Measurements from ENCODE around the gene MRC2.

GRCh38 chr17:62674841-62675240 lies 47.4 kb downstream of the MRC2 start:
- TF ChIP-seq EZH2 (IDR thresholded peaks at IDR 0.05; ENCODE audit: insufficient read depth, poor library complexity, severe bottlenecking) (no peak), EZH2phosphoT487 (IDR thresholded peaks at IDR 0.05; ENCODE audit: insufficient read depth, low read depth) (no peak)

All from GM23248 (cell line).